CD4-positive, alpha-beta T cell treated with Interferon alpha-2 for 1 hour (primary cell): ENCODE data around the gene PTGES.
"Not testable (repeated sequence)": the region's sequence is repeated elsewhere in the genome, so short reads cannot be mapped to it uniquely, and the experiment has no call there.

ENCODE experiments used
- DNase-seq, 2 donors: peaks; one replicate each; pipeline ENCODE4 v3.0.0-alpha.2; 2020 to 2022

The PTGES gene, protein sequence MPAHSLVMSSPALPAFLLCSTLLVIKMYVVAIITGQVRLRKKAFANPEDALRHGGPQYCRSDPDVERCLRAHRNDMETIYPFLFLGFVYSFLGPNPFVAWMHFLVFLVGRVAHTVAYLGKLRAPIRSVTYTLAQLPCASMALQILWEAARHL

GRCh38 chr9:129752900-129753729 lies at the start of gene PTGES:
PTGES (minus strand) TSS chr9:129753042; CDS start chr9:129753012, 30 bp downstream.
- DNase-seq, result peak; percentile 53 to 54

- DNase-seq, result no peak
These were observed 48.7 kb upstream of the PTGES start for GRCh38 chr9:129801504-129801903.

DNA sequence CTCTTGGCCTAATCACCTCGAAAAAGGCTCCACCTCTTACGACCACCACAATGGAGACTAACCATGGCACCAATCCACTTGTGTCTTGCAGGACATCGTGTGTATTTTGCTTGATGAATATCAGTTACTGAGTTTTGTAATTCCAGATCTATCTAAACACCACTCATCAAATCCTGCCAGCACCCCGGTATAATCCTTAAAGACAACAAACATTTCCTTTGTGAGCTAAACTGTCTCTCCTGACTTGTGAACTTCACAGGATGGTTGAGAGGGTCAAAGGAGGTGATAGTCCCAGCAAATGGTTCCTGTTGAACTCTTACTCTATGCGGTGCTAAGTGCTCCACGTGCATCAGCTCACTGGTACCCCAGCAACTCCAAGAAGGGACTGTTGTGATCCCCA lies 46.1 kb upstream of the PTGES start:
- no peak for DNase-seq

GRCh38 chr9:129796029-129796428 lies 43.2 kb upstream of the PTGES start:
- not testable (repeated sequence) for DNase-seq

- no peak for DNase-seq
These were observed 41.7 kb upstream of the PTGES start for GRCh38 chr9:129794549-129794948.

DNA sequence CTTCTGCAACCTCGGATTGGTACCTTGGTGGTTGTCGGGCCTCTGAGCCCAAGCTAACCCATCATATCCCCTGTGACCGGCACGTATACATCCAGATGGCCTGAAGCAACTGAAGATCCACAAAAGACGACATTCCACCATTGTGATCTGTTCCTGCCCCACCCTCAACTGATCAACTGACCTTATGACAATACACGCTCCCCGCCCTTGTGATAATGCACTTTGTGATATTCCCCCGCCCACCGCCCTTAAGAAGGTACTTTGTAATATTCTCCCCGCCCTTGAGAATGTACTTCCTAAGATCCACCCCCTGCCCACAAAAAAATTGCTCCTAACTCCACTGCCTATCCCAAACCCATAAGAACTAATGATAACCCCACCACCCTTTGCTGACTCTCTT lies 33.6 kb upstream of the PTGES start:
- DNase-seq, result no peak

DNA sequence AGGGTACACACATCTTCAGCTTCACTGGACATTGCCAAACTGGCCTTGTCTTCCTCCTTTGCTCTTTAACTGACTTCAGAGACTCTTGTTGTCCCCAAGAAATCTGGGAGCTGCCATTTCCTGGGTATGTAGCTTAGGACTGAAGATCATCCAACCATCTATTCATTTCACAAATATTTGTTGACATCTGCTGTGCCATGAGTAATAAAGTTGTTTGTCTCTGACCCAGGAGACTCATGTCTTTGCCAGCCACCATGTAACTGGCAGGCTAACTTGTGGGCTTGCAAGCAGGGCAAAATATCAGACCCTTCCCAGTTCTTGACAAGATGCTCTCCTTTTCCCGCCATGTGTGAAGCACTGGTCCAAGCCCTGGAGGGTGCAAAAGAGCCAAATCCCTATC lies 33.0 kb upstream of the PTGES start:
- DNase-seq, result no peak

DNA sequence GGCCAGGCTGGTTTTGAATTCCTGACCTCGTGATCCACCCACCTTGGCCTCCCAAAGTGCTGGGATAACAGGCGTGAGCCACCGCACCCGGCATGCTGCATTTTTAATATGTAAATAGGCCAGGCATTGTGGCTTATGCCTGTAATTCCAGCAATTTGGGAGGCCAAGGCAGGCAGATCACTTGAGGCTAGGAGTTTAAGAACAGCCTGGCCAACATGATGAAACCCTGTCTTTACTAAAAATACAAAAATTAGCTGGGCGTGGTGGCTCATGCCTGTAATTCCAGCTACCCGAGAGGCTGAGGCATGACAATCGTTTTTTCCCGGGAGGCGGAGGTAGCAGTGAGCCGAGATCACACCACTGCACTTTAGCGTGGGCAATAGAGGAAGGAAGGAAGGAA lies 32.1 kb upstream of the PTGES start:
- DNase-seq, result not testable (repeated sequence)

GRCh38 chr9:129783516-129784361 lies 30.9 kb upstream of the PTGES start:
- peak; percentile 67 to 85 for DNase-seq

GRCh38 chr9:129781981-129782380 lies 29.1 kb upstream of the PTGES start:
- DNase-seq, result no peak

GRCh38 chr9:129781131-129781530 lies 28.3 kb upstream of the PTGES start:
- no peak for DNase-seq

DNA sequence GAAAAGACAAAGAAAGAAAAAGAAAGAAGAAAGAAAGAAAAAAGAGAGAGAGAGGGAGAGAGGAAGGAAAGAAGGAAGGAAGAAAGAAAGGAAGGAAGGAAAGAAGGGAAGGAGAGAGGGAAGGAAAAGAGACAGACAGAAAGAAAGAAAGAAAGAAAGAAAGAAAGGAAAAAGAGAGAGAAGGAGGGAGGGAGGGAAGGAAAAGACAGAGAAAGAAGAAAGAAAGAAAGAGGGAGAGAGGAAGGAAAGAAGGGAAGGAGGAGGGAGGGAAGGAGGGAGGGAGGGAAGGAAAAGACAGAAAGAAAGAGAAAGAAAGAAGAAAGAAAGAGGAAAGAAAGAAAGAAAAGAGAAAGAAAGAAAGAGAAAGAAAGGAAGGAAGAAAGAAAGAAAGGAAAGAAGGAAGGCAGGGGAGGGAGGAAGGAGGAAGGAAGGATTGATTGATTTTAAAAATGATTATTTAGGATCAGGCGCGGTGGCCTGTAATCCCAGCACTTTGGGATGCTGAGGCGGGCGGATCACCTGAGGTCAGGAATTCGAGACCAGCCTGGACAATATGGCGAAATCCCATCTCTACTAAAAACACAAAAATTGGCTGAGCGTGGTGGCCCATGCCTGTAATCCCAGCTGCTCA lies 26.8 kb upstream of the PTGES start:
- DNase-seq, result no peak

- no peak for DNase-seq
These were observed 25.6 kb upstream of the PTGES start for GRCh38 chr9:129778469-129778868.

DNA sequence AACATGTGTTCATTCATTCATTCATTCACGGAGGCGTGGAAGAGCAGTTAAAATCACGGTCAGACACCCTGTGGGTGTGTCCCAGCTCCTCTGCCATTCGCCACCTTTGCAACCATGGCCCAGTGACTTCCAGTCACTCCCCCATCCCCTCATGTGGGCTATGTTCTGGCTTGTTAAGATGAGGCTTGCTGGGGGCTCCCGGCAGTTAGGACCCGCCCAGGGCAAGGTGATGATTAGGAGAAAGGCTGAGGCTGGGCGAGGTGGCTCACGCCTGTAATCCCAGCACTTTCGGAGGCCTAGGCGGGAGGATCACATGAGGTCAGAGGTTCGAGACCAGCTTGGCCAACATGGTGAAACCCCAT lies 24.9 kb upstream of the PTGES start:
- no peak for DNase-seq

GRCh38 chr9:129776938-129777768 lies 24.3 kb upstream of the PTGES start:
- DNase-seq, result peak; percentile 39 to 89

GRCh38 chr9:129776566-129776937 lies 23.7 kb upstream of the PTGES start:
- no peak for DNase-seq

DNA sequence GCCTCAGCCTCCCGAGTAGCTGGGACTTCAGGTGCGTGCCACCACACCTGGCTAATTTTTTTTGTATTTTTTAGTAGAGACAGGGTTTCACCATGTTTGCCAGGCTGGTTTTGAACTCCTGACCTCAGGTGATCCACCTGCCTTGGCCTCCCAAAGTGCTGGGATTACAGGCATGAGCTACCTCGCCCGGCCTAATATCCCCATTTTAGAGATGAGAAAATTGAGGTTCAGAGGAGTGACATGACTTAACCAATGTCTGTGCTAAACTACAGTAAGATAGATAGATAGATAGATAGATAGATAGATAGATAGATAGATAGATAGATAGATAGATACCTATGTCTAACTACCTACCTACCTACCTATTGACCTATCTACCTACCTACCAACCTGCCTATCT lies 23.3 kb upstream of the PTGES start:
- DNase-seq, result not testable (repeated sequence)

- DNase-seq, result no peak
These were observed 22.6 kb upstream of the PTGES start for GRCh38 chr9:129775448-129775798.

- no peak for DNase-seq
These were observed 22.1 kb upstream of the PTGES start for GRCh38 chr9:129774791-129775447.

GRCh38 chr9:129773262-129774048 lies 20.6 kb upstream of the PTGES start:
- peak; percentile 11 to 80 for DNase-seq

GRCh38 chr9:129770741-129771140 lies 17.9 kb upstream of the PTGES start:
- DNase-seq, result no peak
